Gastroesophageal sphincter (tissue), 4 donors: Measurements from ENCODE around the gene CSNK2B. TPM values are rescaled to one million over a fixed set of nuclear protein-coding genes. Genes with fewer than 3 reads are reported as not detected.

Experiments
- ATAC-seq: fragments of 150-250 bp; one replicate; pipeline ENCODE4 v1.9.1; 2016; ENCODE audit warnings: mild to moderate bottlenecking, moderate library complexity
- H3K27ac ChIP-seq, 4 donors: fragments of 200-600 bp; sonication (generic) in 3 of 4; 1 replicate in 3 of 4; 2 replicates in 1 of 4; pipeline ENCODE4 v1.5.1; 2016 to 2019
- H3K27me3 ChIP-seq: fragments of 200-600 bp; sonication (generic); one replicate; pipeline ENCODE4 v1.5.1; 2019
- H3K36me3 ChIP-seq, 2 donors: fragments of 200-600 bp; sonication (generic); one replicate each; pipeline ENCODE4 v1.5.1; 2019; ENCODE audit warnings: control low read depth in 1 of 2
- H3K4me1 ChIP-seq, 3 donors: fragments of 200-600 bp; sonication (generic); 1 replicate in 2 of 3; 2 replicates in 1 of 3; pipeline ENCODE4 v1.5.1; 2016 to 2019; ENCODE audit warnings: control low read depth in 2 of 3
- H3K4me3 ChIP-seq, 2 donors: fragments of 200-600 bp; sonication (generic); one replicate each; pipeline ENCODE4 v1.5.1; 2019; ENCODE audit warnings: mild to moderate bottlenecking in 1 of 2, moderate library complexity in 1 of 2
- H3K9me3 ChIP-seq, 3 donors: fragments of 200-600 bp; sonication (generic); one replicate each; pipeline ENCODE4 v1.5.1; 2017 to 2019; ENCODE audit warnings: control low read depth in 2 of 3
- EP300 ChIP-seq: sonication (generic); formaldehyde crosslinking; IDR thresholded peaks from one replicate; pipeline ENCODE4 v1.6.1; 2017; ENCODE audit warnings: antibody characterized with exemption, mild to moderate bottlenecking
- POLR2A ChIP-seq, 2 donors: fragments of 450-650 bp; IDR thresholded peaks; one replicate each; pipeline ENCODE4 v1.6.1; 2017; ENCODE audit warnings: antibody characterized with exemption in 2 of 2, mild to moderate bottlenecking in 2 of 2, moderate library complexity in 1 of 2
- POLR2AphosphoS5 ChIP-seq: sonication (generic); formaldehyde crosslinking; IDR thresholded peaks from one replicate; pipeline ENCODE4 v1.6.1; 2017; ENCODE audit warnings: antibody characterized with exemption
- WGBS, 2 donors: methylation state at CpG; one replicate each; pipeline ENCODE4 v1.1.5; 2018; ENCODE audit warnings: low coverage in 1 of 2; 5-methylcytosine and 5-hydroxymethylcytosine counted together
- total RNA-seq, 4 donors: library from RNA; depleted of rRNA; stranded (reverse); fragments of >200 nt; gene quantifications; one replicate each; pipeline ENCODE4 v1.1.0, GENCODE V29; 2016
- TF ChIP-seq, protein P1 (sequence below), 4 experiments: fragments of 200-600 bp in 2 of 4; fragments of 450-650 bp in 2 of 4; sonication (generic) in 1 of 4; IDR thresholded peaks; one replicate each; pipeline ENCODE4 v1.5.1; 2017 to 2019; ENCODE audit warnings: antibody characterized with exemption in 4 of 4, mild to moderate bottlenecking in 2 of 4, moderate library complexity in 2 of 4

The CSNK2B gene
- total RNA-seq, 4 donors from 2014 or later = 162 to 197 (median 167) TPM

DNA sequence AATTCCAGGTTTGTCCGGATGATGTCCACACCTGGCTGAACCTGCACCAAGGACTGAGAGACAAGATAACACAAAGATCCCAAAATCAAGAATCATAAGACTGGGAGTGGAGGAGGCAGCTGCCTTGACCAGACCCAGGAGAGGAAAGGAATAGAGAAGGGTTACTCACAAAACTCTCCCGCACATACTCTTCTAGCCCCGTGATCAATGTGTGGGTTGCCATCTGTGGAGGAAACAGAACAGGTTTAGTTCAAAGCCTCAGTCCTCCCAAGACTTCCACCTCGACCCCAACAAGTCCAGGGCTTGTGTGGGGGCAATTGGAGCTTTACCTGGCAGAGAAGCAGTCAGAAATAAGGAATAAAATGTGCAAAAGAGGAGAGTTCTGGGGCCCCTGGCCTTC lies 24.5 kb upstream of the CSNK2B start:
- H3K27ac ChIP-seq = no peak overlapping the region
- peaks cover 0 to 100% of the 10 kb centered on the region in 2 donors for H3K36me3 ChIP-seq
- H3K9me3 ChIP-seq = no peaks in the 10 kb centered on the region
- H3K4me3 ChIP-seq = no peak overlapping the region
- 79% methylated on average over 3 of the region's 4 CpGs; no CpG with 5 or more reads in 1 of the 2 donors for WGBS, 2 donors
- ATAC-seq = no peak
- no peak for TF ChIP-seq POLR2AphosphoS5
- TF ChIP-seq, protein P1, sequence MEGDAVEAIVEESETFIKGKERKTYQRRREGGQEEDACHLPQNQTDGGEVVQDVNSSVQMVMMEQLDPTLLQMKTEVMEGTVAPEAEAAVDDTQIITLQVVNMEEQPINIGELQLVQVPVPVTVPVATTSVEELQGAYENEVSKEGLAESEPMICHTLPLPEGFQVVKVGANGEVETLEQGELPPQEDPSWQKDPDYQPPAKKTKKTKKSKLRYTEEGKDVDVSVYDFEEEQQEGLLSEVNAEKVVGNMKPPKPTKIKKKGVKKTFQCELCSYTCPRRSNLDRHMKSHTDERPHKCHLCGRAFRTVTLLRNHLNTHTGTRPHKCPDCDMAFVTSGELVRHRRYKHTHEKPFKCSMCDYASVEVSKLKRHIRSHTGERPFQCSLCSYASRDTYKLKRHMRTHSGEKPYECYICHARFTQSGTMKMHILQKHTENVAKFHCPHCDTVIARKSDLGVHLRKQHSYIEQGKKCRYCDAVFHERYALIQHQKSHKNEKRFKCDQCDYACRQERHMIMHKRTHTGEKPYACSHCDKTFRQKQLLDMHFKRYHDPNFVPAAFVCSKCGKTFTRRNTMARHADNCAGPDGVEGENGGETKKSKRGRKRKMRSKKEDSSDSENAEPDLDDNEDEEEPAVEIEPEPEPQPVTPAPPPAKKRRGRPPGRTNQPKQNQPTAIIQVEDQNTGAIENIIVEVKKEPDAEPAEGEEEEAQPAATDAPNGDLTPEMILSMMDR (IDR thresholded peaks at IDR 0.05) = no peak
- no peak for TF ChIP-seq POLR2A (IDR thresholded peaks at IDR 0.05)
- H3K4me1 ChIP-seq = no peaks in the 10 kb centered on the region
- H3K27me3 ChIP-seq = no peaks in the 10 kb centered on the region

DNA sequence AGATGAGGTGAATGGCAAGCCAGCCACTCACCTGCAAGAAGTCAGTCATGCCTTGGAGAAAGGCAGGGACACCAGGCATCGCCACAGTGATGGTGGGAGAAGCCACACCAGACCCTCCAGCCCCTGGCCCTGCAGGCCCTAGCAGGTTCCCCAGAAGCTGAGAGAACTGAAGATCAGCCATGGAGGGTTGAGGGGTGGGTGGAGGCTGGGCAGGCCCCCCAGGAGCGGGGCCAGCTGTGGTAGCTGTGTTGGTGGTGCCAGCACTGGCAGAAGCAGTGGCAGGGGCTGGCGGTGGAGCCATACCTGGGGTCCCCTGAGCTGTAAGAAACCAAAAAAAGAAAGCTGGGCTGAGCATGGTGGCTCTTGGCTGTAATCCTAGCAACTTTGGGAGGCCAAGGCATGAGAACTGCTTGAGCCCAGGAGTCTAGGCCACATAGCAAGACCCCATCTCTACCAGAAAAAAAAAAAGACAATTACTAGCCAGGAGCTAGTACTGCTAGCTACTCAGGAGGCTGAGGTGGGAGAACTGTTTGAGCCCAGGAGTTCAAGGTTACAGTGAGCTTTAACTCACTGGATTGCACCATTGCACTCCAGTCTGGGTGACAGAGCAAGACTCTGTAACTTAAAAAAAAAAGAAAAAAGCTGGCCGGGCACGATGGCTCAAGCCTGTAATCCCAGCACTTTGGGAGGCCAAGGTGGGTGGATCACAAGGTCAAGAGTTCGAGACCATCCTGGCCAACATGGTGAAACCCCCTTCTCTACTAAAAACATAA lies 22.9 kb upstream of the CSNK2B start:
- WGBS, 2 donors = 80 to 90% methylated on average over 1 to 2 of the region's 6 CpGs

DNA sequence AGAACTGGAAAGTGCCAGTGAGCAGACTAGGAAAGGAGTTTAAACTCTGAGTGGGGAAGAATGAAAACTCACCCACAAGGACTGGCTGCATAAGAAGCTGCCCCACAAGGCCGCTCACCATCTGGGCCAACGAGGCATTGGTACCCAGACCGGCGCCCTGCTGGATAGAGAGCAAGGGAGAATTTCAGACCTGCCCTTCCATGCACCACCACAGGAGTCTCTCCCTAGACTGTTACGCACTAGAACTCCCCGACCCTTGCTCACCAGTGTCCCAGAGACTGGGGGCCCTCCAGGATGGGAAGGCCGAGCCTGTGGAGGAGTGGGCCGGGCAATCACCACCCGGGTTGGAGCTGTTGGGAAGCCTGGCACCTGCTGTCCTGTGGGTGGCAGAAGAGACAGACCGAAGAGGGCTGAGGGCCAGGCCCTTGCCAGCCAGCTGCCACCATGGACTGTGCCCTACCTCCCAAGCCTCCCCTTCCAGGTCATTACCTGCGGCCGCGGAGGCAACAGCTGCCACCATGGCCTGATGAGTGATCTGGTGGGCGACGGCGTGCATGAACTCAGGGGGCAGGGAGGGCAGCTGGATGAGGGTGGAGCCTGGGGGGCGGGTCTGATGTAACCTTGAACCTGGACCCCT lies 21.9 kb upstream of the CSNK2B start:
- TF ChIP-seq, protein P1 (IDR thresholded peaks at IDR 0.05) = no peak
- no peak for TF ChIP-seq POLR2A (IDR thresholded peaks at IDR 0.05)
- H3K9me3 ChIP-seq = no peaks in the 10 kb centered on the region
- no peak for ATAC-seq
- H3K4me3 ChIP-seq = no peak overlapping the region
- H3K36me3 ChIP-seq = peaks cover 0 to 100% of the 10 kb centered on the region in 2 donors
- peaks cover 0 to 1% (median 0%) of the 10 kb centered on the region in 3 donors for H3K4me1 ChIP-seq
- H3K27ac ChIP-seq = no peak overlapping the region
- H3K27me3 ChIP-seq = no peaks in the 10 kb centered on the region
- 40% methylated on average over 1 of the region's 17 CpGs; no CpG with 5 or more reads in 1 of the 2 donors for WGBS, 2 donors

More for the DNA sequence above, 22.9 kb upstream of the CSNK2B start:
- TF ChIP-seq POLR2A (IDR thresholded peaks at IDR 0.05) (no peak), POLR2AphosphoS5 (no peak), EP300 (no peak)
- TF ChIP-seq, protein P1 (IDR thresholded peaks at IDR 0.05) = no peak
- Histone ChIP-seq H3K9me3 (no peaks in the 10 kb centered on the region), H3K4me3 (no peak overlapping the region), H3K36me3 (peaks cover 0 to 100% of the 10 kb centered on the region in 2 donors), H3K27ac (no peak overlapping the region), H3K4me1 (no peaks in the 10 kb centered on the region), H3K27me3 (no peaks in the 10 kb centered on the region)
- no peak for ATAC-seq

DNA sequence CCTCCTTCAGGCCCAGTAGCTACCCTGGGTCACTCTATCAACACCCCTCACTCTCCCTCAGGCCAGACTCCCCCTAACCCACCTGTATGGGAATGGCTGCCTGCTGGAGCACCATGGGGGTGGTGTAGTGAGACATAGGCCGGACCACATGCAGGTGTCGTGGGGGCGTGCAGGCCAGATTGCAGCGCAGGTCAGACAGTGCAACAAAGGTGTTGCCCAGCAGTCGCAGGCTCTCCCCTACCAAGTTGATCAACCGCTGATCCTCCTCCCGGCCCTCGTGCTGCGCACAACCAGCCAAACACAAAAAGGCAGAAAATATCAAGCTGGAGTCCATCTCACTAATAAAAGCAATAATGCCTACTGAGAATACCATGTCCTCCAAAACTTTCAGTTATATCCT lies 20.6 kb upstream of the CSNK2B start:
- WGBS, 2 donors = 90 to 93% methylated on average over 2 to 5 of the region's 9 CpGs
- no peaks in the 10 kb centered on the region for H3K9me3 ChIP-seq
- no peaks in the 10 kb centered on the region for H3K27me3 ChIP-seq
- no peak for ATAC-seq
- no peak for TF ChIP-seq POLR2A (IDR thresholded peaks at IDR 0.05)
- no peak for TF ChIP-seq EP300
- TF ChIP-seq POLR2AphosphoS5 = no peak
- TF ChIP-seq, protein P1 (IDR thresholded peaks at IDR 0.05) = no peak
- H3K4me1 ChIP-seq = peaks cover 0 to 15% (median 0%) of the 10 kb centered on the region in 3 donors
- H3K4me3 ChIP-seq = no peak overlapping the region
- H3K36me3 ChIP-seq = peaks cover 0 to 99% of the 10 kb centered on the region in 2 donors
- H3K27ac ChIP-seq = no peak overlapping the region
